Measurements from ENCODE around the gene SLC51B. TPM values are rescaled to one million over a fixed set of nuclear protein-coding genes. Genes with fewer than 3 reads are reported as not detected.

SLC51B gene
- total RNA-seq, 2 donors from 2014 or later: not detected

GRCh38 chr15:65060641-65061397 is 15.6 kb downstream of the SLC51B start:
- Mint-ChIP-seq H3K4me1 (peaks cover under 1% of the 10 kb centered on the region), H3K4me3 (no peak overlapping the region), H3K27me3 (peaks cover 42% of the 10 kb centered on the region), H3K36me3 (ENCODE audit: low read depth) (peaks cover 5% of the 10 kb centered on the region), H3K27ac (no peak overlapping the region)
- ATAC-seq: no peak
- DNase-seq: no peak
- peaks cover 4% of the 10 kb centered on the region for H3K9me3 ChIP-seq (ENCODE audit: control insufficient read depth, low read length, poor library complexity, severe bottlenecking)

GRCh38 chr15:65062061-65062460 is 16.9 kb downstream of the SLC51B start:
- Mint-ChIP-seq H3K27me3 (peaks cover 44% of the 10 kb centered on the region), H3K4me1 (peaks cover 2% of the 10 kb centered on the region), H3K36me3 (ENCODE audit: low read depth) (peaks cover 5% of the 10 kb centered on the region), H3K4me3 (no peak overlapping the region), H3K27ac (no peak overlapping the region)
- H3K9me3 ChIP-seq (ENCODE audit: control insufficient read depth, low read length, poor library complexity, severe bottlenecking): peaks cover 4% of the 10 kb centered on the region
- DNase-seq: no peak
- no peak for ATAC-seq

GRCh38 chr15:65062726-65063125 is 17.5 kb downstream of the SLC51B start:
- H3K4me1 Mint-ChIP-seq: peaks cover 6% of the 10 kb centered on the region
- peaks cover 48% of the 10 kb centered on the region for H3K27me3 Mint-ChIP-seq
- no peak overlapping the region for H3K27ac Mint-ChIP-seq
- H3K9me3 ChIP-seq (ENCODE audit: control insufficient read depth, low read length, poor library complexity, severe bottlenecking): peaks cover 4% of the 10 kb centered on the region
- peaks cover 8% of the 10 kb centered on the region for H3K36me3 Mint-ChIP-seq (ENCODE audit: low read depth)
- DNase-seq (no peak), ATAC-seq (no peak)
- no peak overlapping the region for H3K4me3 Mint-ChIP-seq

- ATAC-seq (no peak), DNase-seq (no peak)
- Mint-ChIP-seq H3K27me3 (peaks cover 52% of the 10 kb centered on the region), H3K36me3 (ENCODE audit: low read depth) (peaks cover 8% of the 10 kb centered on the region), H3K27ac (no peak overlapping the region), H3K4me1 (peaks cover 9% of the 10 kb centered on the region), H3K4me3 (no peak overlapping the region)
- H3K9me3 ChIP-seq (ENCODE audit: control insufficient read depth, low read length, poor library complexity, severe bottlenecking): no peaks in the 10 kb centered on the region
Observed at GRCh38 chr15:65066001-65066634, 20.9 kb downstream of the SLC51B start.

- no peaks in the 10 kb centered on the region for H3K9me3 ChIP-seq (ENCODE audit: control insufficient read depth, low read length, poor library complexity, severe bottlenecking)
- H3K4me3 Mint-ChIP-seq: peak overlapping the region; percentile 60
- H3K36me3 Mint-ChIP-seq (ENCODE audit: low read depth): peaks cover 8% of the 10 kb centered on the region
- H3K27me3 Mint-ChIP-seq: peaks cover 51% of the 10 kb centered on the region
- no peak for ATAC-seq
- H3K4me1 Mint-ChIP-seq: peaks cover 9% of the 10 kb centered on the region
- DNase-seq: no peak
- no peak overlapping the region for H3K27ac Mint-ChIP-seq
Observed at GRCh38 chr15:65066635-65067316, 21.6 kb downstream of the SLC51B start.

- DNase-seq (no peak), ATAC-seq (no peak)
- no peaks in the 10 kb centered on the region for H3K9me3 ChIP-seq (ENCODE audit: control insufficient read depth, low read length, poor library complexity, severe bottlenecking)
- H3K4me3 Mint-ChIP-seq: peak overlapping the region; percentile 60
- peaks cover 8% of the 10 kb centered on the region for H3K36me3 Mint-ChIP-seq (ENCODE audit: low read depth)
- peaks cover 9% of the 10 kb centered on the region for H3K4me1 Mint-ChIP-seq
- H3K27me3 Mint-ChIP-seq: peaks cover 48% of the 10 kb centered on the region
- H3K27ac Mint-ChIP-seq: no peak overlapping the region
Observed at GRCh38 chr15:65067317-65067644, 22.1 kb downstream of the SLC51B start.

GRCh38 chr15:65067645-65068402 is 22.6 kb downstream of the SLC51B start, which contains the start of gene RASL12:
RASL12 (minus strand) TSS chr15:65067991; CDS start chr15:65067835, 156 bp downstream.
- Mint-ChIP-seq H3K36me3 (ENCODE audit: low read depth) (peaks cover 8% of the 10 kb centered on the region), H3K27me3 (peaks cover 43% of the 10 kb centered on the region), H3K27ac (no peak within 1 kb of the TSS), H3K4me3 (peak within 1 kb of the TSS; percentile 60), H3K4me1 (peaks cover 9% of the 10 kb centered on the region)
- DNase-seq (no peak), ATAC-seq (no peak)
- H3K9me3 ChIP-seq (ENCODE audit: control insufficient read depth, low read length, poor library complexity, severe bottlenecking): no peaks in the 10 kb centered on the region

GRCh38 chr15:65068403-65068788 is 23.2 kb downstream of the SLC51B start:
- ATAC-seq (no peak), DNase-seq (no peak)
- H3K9me3 ChIP-seq (ENCODE audit: control insufficient read depth, low read length, poor library complexity, severe bottlenecking): no peaks in the 10 kb centered on the region
- Mint-ChIP-seq H3K27me3 (peaks cover 37% of the 10 kb centered on the region), H3K27ac (no peak overlapping the region), H3K4me1 (peaks cover 9% of the 10 kb centered on the region), H3K36me3 (ENCODE audit: low read depth) (peaks cover 5% of the 10 kb centered on the region), H3K4me3 (no peak overlapping the region)

GRCh38 chr15:65069179-65069578 is 24.0 kb downstream of the SLC51B start:
- no peak for ATAC-seq
- Mint-ChIP-seq H3K36me3 (ENCODE audit: low read depth) (peaks cover 5% of the 10 kb centered on the region), H3K4me1 (peaks cover 9% of the 10 kb centered on the region), H3K27me3 (peaks cover 32% of the 10 kb centered on the region), H3K4me3 (no peak overlapping the region), H3K27ac (no peak overlapping the region)
- no peak for DNase-seq
- H3K9me3 ChIP-seq (ENCODE audit: control insufficient read depth, low read length, poor library complexity, severe bottlenecking): no peaks in the 10 kb centered on the region

- Mint-ChIP-seq H3K4me3 (no peak overlapping the region), H3K4me1 (peaks cover 9% of the 10 kb centered on the region), H3K27me3 (peaks cover 31% of the 10 kb centered on the region), H3K36me3 (ENCODE audit: low read depth) (peaks cover 5% of the 10 kb centered on the region), H3K27ac (no peak overlapping the region)
- DNase-seq (no peak), ATAC-seq (no peak)
- H3K9me3 ChIP-seq (ENCODE audit: control insufficient read depth, low read length, poor library complexity, severe bottlenecking): no peaks in the 10 kb centered on the region
Observed at GRCh38 chr15:65069779-65070546, 24.8 kb downstream of the SLC51B start.

GRCh38 chr15:65071381-65071811 is 26.2 kb downstream of the SLC51B start:
- DNase-seq (no peak), ATAC-seq (no peak)
- H3K4me3 Mint-ChIP-seq: no peak overlapping the region
- no peak overlapping the region for H3K27ac Mint-ChIP-seq
- peaks cover 7% of the 10 kb centered on the region for H3K4me1 Mint-ChIP-seq
- peaks cover 2% of the 10 kb centered on the region for H3K36me3 Mint-ChIP-seq (ENCODE audit: low read depth)
- H3K27me3 Mint-ChIP-seq: peaks cover 24% of the 10 kb centered on the region
- H3K9me3 ChIP-seq (ENCODE audit: control insufficient read depth, low read length, poor library complexity, severe bottlenecking): no peaks in the 10 kb centered on the region

- Mint-ChIP-seq H3K27me3 (peaks cover 20% of the 10 kb centered on the region), H3K27ac (no peak overlapping the region), H3K4me1 (peaks cover 7% of the 10 kb centered on the region), H3K4me3 (no peak overlapping the region), H3K36me3 (ENCODE audit: low read depth) (peaks cover 2% of the 10 kb centered on the region)
- no peak for ATAC-seq
- H3K9me3 ChIP-seq (ENCODE audit: control insufficient read depth, low read length, poor library complexity, severe bottlenecking): no peaks in the 10 kb centered on the region
- no peak for DNase-seq
Observed at GRCh38 chr15:65072027-65072426, 26.8 kb downstream of the SLC51B start.

Measured in T-helper 17 cell (primary cell).